ENCODE measurements around the gene RBP3.

DNA sequence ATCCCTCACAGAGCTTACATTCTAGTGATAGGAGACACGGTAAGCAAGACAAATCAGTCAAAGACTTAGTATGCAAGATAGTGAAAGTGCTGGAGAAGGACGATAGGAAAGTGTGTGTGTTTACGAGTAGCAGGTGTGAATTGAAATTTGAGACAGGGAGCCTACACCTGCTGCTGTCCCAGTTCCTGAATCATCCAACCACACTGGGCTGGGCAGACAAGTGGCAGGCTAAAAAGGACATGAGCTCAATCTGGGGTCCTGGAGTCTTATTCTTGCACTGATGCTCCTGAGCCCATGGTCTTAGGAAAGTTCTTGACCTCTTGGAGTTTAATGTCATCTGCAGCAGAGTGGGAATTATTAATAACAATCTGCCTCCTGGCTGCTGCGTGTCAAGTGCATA lies 16.2 kb downstream of the RBP3 start:
- no peak for TF ChIP-seq YY1 (IDR thresholded peaks at IDR 0.05)
- TF ChIP-seq, protein P1, sequence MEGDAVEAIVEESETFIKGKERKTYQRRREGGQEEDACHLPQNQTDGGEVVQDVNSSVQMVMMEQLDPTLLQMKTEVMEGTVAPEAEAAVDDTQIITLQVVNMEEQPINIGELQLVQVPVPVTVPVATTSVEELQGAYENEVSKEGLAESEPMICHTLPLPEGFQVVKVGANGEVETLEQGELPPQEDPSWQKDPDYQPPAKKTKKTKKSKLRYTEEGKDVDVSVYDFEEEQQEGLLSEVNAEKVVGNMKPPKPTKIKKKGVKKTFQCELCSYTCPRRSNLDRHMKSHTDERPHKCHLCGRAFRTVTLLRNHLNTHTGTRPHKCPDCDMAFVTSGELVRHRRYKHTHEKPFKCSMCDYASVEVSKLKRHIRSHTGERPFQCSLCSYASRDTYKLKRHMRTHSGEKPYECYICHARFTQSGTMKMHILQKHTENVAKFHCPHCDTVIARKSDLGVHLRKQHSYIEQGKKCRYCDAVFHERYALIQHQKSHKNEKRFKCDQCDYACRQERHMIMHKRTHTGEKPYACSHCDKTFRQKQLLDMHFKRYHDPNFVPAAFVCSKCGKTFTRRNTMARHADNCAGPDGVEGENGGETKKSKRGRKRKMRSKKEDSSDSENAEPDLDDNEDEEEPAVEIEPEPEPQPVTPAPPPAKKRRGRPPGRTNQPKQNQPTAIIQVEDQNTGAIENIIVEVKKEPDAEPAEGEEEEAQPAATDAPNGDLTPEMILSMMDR (IDR thresholded peaks at IDR 0.05; ENCODE audit: low read depth, low read length, missing input control), result no peak
- TF ChIP-seq TAF1 (conservative IDR thresholded peaks at IDR 0.05), result no peak
- TF ChIP-seq, protein P2, sequence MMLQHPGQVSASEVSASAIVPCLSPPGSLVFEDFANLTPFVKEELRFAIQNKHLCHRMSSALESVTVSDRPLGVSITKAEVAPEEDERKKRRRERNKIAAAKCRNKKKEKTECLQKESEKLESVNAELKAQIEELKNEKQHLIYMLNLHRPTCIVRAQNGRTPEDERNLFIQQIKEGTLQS (IDR thresholded peaks at IDR 0.05), result no peak
- no peak for TF ChIP-seq RXRA (IDR thresholded peaks at IDR 0.05)
- no peak for TF ChIP-seq HNF4A (conservative IDR thresholded peaks at IDR 0.05)
- no peak for TF ChIP-seq RAD21 (IDR thresholded peaks at IDR 0.05)
- TF ChIP-seq SP1 (IDR thresholded peaks at IDR 0.05), result no peak
- TF ChIP-seq JUND (IDR thresholded peaks at IDR 0.05), result no peak
